PC-3 (cell line): ENCODE results near the gene HAPLN2.

Source experiments
- CTCF ChIP-seq: fragments of 300-600 bp; sonication (generic); conservative IDR thresholded peaks from 2 replicates; pipeline ENCODE4 v1.5.1; 2017; ENCODE audit warnings: antibody characterized with exemption, low read depth, mild to moderate bottlenecking, low read length
- EZH2 ChIP-seq: fragments of 300-600 bp; sonication (generic); IDR thresholded peaks from one replicate; pipeline ENCODE4 v1.6.1; 2017; ENCODE audit warnings: antibody characterized with exemption, mild to moderate bottlenecking, low read length; ENCODE audit not compliant: unreplicated experiment

DNA sequence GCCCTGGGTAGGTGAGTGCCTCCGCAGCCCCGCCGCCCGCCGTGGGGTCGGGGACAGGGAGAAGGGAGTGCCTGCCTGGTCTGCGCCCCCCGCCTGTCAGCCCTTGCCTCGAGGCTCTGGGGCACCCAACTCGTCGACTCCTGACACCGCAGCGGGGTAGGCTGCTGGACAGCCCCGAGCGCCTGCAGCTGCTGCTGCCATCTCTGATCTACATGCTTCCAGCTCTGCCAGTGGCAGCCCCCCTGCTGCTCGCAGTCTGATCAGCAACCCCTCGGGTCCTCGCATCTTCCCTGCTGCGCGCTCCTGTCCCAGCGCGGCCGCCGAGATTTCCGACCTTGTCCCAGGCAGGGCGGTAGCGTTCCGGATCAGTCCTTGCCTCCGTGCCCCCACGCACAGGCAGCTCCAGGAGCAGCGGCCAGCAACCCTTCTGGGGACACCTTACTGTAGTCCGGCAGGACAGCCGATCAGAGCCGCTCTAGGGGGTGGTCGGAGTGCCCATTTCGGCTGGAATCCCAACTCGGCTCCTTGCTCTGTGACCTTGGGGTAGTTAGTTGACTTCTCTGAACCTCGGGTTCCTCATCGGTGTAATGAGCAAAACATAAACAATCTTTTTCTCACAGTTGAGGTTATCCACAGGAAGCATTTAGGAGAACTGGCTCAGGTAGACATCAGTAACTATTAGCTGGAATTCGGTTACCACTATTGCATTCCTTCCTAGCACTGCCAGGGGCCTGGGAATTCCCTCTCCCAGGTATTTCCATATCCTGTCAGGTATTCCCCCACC, 23.2 kb downstream of the HAPLN2 start:
- no peak for TF ChIP-seq CTCF
- no peak for TF ChIP-seq EZH2
